Psoas muscle (tissue), 8 donors: ENCODE results near the gene ITPRIP. TPM values are rescaled to one million over a fixed set of nuclear protein-coding genes. Genes with fewer than 3 reads are reported as not detected.

Experiments used
- ATAC-seq, 4 donors: fragments of 200-7000 bp; cut with Tn5 transposase; one replicate each; pipeline ENCODE4 v1.9.1; 2020; ENCODE audit warnings: moderate library complexity in 3 of 4, mild to moderate bottlenecking in 2 of 4
- DNase-seq, 2 donors: peaks; one replicate each; pipeline ENCODE4 v3.0.0-alpha.2; 2020
- H3K27ac ChIP-seq: fragments of 200-600 bp; one replicate; pipeline ENCODE4 v1.8.0; 2022
- H3K27me3 ChIP-seq, 3 donors: fragments of 200-600 bp in 1 of 3; one replicate each; pipeline versions ENCODE4 v1.6.1 to v1.8.0; 2013 to 2022; ENCODE audit warnings: low read length in 2 of 3, mild to moderate bottlenecking in 2 of 3, moderate library complexity in 1 of 3; ENCODE audit not compliant: insufficient read depth in 3 of 3
- H3K36me3 ChIP-seq, 2 donors: fragments of 200-600 bp in 1 of 2; one replicate each; pipeline versions ENCODE4 v1.6.1 to v1.8.0; 2013 to 2022; ENCODE audit warnings: low read depth in 1 of 2, mild to moderate bottlenecking in 1 of 2, moderate library complexity in 1 of 2; ENCODE audit not compliant: insufficient read depth in 1 of 2
- H3K4me1 ChIP-seq: fragments of 200-600 bp; one replicate; pipeline ENCODE4 v1.8.0; 2022
- H3K4me3 ChIP-seq: fragments of 200-600 bp; one replicate; pipeline ENCODE4 v1.8.0; 2022; ENCODE audit warnings: mild to moderate bottlenecking
- H3K9me3 ChIP-seq: fragments of 200-600 bp; one replicate; pipeline ENCODE4 v1.8.0; 2022
- WGBS, 3 donors: extraction: QIAGEN DNeasy Blood & Tissue Kit; methylation state at CpG; one replicate each; pipeline versions ENCODE4 v1.1.6 to v1.1.7; 2013; 5-methylcytosine and 5-hydroxymethylcytosine counted together
- intact Hi-C, 2 donors: fragments of 100-400 bp; cut with DNase I; formaldehyde crosslinking; loops; one replicate each; pipeline versions ENCODE4 v1.11.0 to v1.14.2; 2022
- polyA plus RNA-seq, 3 donors: library from polyadenylated mRNA; stranded (reverse); fragments of 200-250 nt; gene quantifications; one replicate each; pipeline ENCODE4 v1.2.3, GENCODE V29; 2013
- total RNA-seq, 4 donors: library from RNA; stranded (reverse); fragmentation: NEBNext Ultra II Directional in 2 of 4; extraction: Animal tissue kit (Norgen Biotek cat#: 25700) in 2 of 4; gene quantifications; one replicate each; pipeline versions ENCODE4 v1.2.1 to v1.2.4, GENCODE V29; 2021 to 2023
- TF ChIP-seq, protein P1 (sequence below): fragments of 200-600 bp; IDR thresholded peaks from one replicate; pipeline ENCODE4 v1.8.0; 2022; ENCODE audit warnings: antibody characterized with exemption
- donor health status: healthy with polysubstance abuse.
- donor health status: DM: no; HTN: no; CAD: no; lungs with moderate emphysema.
- donor health status: Bipolar disorder and iron deficiency.
- donor health status: healthy.
- donor health status: DM: yes; HTN: yes; CAD: no.
- donor health status: DM: no; HTN: no; CAD: no.
- donor health status: DM: no; HTN: no; CAD: no.
- donor health status: DM: yes; HTN: yes; CAD: no.

Gene ITPRIP
- total and polyA plus RNA-seq, 7 donors: 6.2 to 118 (median 9.7) TPM

DNA sequence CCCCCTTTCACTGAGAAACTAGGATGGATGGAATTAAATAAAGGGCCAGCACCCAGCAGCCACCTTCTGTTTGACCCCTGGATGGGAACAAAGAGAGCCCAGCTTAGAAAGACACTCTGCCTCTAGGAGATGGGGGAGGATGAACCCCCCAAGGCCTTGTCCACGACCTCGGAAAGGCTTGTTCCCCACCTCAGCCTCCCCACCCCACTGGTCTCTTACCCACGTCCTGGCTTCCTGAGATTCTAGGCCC, 9.7 kb downstream of the ITPRIP start:
- peaks cover 77% of the 10 kb centered on the region for H3K4me1 ChIP-seq
- TF ChIP-seq, protein P1, sequence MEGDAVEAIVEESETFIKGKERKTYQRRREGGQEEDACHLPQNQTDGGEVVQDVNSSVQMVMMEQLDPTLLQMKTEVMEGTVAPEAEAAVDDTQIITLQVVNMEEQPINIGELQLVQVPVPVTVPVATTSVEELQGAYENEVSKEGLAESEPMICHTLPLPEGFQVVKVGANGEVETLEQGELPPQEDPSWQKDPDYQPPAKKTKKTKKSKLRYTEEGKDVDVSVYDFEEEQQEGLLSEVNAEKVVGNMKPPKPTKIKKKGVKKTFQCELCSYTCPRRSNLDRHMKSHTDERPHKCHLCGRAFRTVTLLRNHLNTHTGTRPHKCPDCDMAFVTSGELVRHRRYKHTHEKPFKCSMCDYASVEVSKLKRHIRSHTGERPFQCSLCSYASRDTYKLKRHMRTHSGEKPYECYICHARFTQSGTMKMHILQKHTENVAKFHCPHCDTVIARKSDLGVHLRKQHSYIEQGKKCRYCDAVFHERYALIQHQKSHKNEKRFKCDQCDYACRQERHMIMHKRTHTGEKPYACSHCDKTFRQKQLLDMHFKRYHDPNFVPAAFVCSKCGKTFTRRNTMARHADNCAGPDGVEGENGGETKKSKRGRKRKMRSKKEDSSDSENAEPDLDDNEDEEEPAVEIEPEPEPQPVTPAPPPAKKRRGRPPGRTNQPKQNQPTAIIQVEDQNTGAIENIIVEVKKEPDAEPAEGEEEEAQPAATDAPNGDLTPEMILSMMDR: no peak
- DNase-seq: no peak
- intact Hi-C loops: no loop called here
- H3K27me3 ChIP-seq: no peaks in the 10 kb centered on the region
- H3K9me3 ChIP-seq: no peaks in the 10 kb centered on the region
- no peaks in the 10 kb centered on the region for H3K36me3 ChIP-seq
- WGBS, 3 donors: 70% methylated on average over 3 of the region's 3 CpGs
- H3K4me3 ChIP-seq: peak overlapping the region; percentile 20
- H3K27ac ChIP-seq: peak overlapping the region; percentile 83
- ATAC-seq: no peak

DNA sequence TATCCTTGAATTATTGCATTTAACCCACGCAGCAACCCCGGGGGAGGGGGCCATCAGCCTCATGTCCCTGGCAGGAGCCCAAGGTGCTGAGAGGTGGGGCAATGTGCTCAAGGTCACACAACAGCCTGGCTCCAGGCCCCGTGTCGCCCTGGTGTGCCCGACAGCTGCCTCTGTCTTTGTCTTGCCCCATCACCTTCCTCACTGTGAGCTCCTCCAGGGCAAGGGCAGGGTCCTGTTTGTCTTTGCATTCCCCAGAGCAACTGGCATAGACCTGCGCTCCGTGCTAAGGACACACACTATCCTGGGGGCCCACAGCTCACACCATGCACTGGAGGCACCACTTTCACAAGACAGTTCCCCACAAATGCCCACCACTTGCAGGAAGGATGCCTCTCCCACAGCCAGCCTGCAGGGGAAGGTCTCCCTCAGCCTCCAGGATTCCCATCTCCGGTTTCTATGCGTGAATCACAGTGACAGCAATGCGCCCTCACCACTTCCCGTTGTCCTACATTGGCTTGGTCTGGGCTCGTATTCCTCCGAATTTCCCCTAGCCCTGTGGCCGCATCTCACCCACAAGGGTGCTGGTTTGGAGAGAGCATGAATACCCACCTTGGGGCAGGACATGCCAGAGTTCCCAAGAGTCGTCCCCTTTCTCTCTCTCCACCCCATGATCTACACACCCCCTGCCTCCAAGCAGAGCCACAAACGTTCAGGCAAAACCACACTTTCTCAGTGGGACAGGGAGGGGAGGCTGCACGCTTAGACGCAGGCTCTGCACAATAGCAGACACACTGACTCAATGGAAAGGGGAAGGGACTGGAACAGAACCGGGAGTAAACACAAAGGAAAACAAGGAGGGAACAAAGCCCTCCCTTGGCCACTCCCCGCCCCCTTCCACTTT, 10.3 kb downstream of the ITPRIP start:
- TF ChIP-seq, protein P1: no peak
- Histone ChIP-seq H3K9me3 (no peaks in the 10 kb centered on the region), H3K27me3 (no peaks in the 10 kb centered on the region), H3K4me3 (peak overlapping the region; percentile 20), H3K27ac (peak overlapping the region; percentile 83), H3K36me3 (no peaks in the 10 kb centered on the region), H3K4me1 (peaks cover 80% of the 10 kb centered on the region)
- DNase-seq: peak in 1 of 2 donors; percentile 66
- intact Hi-C loops: no loop called here
- peak in 1 of 4 donors; percentile 42 for ATAC-seq
- 61 to 67% (median 63%) methylated on average over 20 of the region's 20 CpGs for WGBS, 3 donors

DNA sequence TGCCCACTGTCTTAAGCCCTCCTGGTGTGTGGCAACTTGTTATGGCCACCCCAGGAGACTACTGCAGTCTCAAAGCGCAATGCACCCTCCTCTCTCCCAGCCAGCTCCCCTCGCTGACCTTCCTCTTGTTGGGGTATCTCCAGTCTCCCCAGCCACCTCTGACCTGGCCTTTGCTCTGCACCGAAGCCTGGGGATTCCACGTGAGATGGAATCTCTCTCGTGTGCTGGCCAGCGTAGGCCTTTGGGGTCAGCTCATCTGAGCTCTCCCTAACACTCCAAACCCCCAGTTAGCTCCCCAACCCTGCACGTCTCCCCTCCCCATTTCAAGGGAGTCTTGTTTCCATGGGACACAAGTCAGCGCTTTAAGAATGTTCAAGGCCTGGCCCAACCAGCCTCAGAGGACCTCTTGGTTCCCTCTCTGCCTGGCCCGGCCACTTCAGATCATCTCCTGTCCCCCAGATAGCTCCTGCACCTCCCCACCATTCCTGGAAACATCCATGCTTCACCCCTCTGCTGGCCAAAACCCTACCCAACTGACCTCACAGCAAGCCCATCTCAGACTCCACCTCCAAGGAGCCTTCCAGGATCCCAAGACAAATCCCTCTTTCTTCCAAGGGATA, 11.2 kb downstream of the ITPRIP start:
- Histone ChIP-seq H3K4me3 (no peak overlapping the region), H3K27me3 (no peaks in the 10 kb centered on the region), H3K27ac (peak overlapping the region; percentile 83), H3K9me3 (no peaks in the 10 kb centered on the region), H3K4me1 (peaks cover 85% of the 10 kb centered on the region), H3K36me3 (no peaks in the 10 kb centered on the region)
- 93 to 96% (median 95%) methylated on average over 9 of the region's 9 CpGs for WGBS, 3 donors
- intact Hi-C loops: no loop called here
- ATAC-seq (no peak), DNase-seq (no peak)
- TF ChIP-seq, protein P1: no peak

DNA sequence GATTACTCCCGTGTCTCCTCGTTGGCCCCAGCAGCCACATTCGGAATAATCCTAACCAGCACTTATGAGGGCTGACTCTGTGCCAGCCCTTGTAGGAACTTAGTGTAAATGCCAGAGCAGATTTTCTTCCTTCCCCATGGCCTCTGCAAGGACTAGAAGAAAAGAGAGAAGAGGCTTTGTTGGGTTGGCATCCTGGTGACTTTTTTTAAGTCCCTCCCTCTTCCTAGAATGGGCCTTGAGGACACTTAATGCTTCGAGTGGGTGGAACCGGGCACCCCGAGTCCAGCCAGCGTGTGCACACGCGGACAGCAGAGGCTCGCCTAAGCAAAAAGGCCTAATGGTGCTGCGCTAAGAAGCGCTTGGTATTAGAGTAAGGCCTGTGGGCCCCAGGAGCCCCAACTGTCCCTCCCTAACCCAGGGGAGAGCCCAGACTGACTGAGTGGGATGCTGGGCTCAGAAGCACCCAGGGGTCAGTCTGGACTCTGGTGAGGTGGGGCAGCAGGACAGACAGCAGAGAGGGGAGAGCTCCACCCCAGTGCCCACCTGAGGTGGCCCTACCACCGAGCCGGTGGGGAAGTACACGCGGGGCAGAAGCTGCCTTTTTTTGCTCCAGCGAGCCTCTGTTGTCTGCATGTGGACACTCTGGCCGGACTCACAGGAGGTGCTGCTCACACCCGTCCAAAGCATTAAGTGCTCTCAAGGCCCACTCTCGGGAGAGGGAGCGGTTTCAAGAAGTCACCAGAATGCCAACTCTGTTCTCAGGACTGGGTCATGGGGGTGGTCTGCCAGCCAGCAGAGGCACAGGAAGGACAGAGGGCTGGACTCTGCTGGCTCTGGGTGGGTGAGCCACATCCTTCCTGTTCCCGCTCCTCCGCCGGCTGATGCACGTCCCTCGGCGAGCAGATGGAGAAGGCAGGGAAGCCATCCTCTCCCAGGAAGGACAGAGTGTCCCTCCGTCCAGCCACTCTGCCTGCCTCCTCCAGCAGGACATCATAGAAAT, 12.5 kb downstream of the ITPRIP start:
- Histone ChIP-seq H3K27ac (peak overlapping the region; percentile 60), H3K27me3 (no peaks in the 10 kb centered on the region), H3K9me3 (no peaks in the 10 kb centered on the region), H3K4me1 (peaks cover 85% of the 10 kb centered on the region), H3K36me3 (no peaks in the 10 kb centered on the region), H3K4me3 (peak overlapping the region; percentile 18)
- intact Hi-C loops: no loop called here
- 67 to 71% (median 68%) methylated on average over 28 of the region's 28 CpGs for WGBS, 3 donors
- TF ChIP-seq, protein P1: no peak
- ATAC-seq: no peak
- peak; percentile 59 to 71 for DNase-seq
